Panc1 (cell line): ENCODE measurements around the gene UBASH3A. TPM values are rescaled to one million over a fixed set of nuclear protein-coding genes. Genes with fewer than 3 reads are reported as not detected.

Experiments used
- ATAC-seq: fragments of 200-7000 bp; cut with Tn5 transposase; 2 replicates; pipeline ENCODE4 v1.9.1; 2020; ENCODE audit warnings: mild to moderate bottlenecking, moderate library complexity
- BruUV-seq: library from RNA; stranded (reverse); fragments of 400-500 nt; replicated peaks from 2 replicates; lab custom pipeline; 2021; lab: Mats Ljungman, UMichigan
- CTCF ChIA-PET: fragments of 300-600 bp; sonication (Branson Sonifier 250); formaldehyde crosslinking; loops from one replicate; lab custom pipeline; 2022; ENCODE audit warnings: antibody characterized with exemption; lab: Charles Lee
- POLR2A ChIA-PET: fragments of 300-600 bp; sonication (Branson Sonifier 250); formaldehyde crosslinking; loops from one replicate; lab custom pipeline; 2022; ENCODE audit warnings: antibody characterized with exemption; lab: Charles Lee
- DNase-seq: peaks from one replicate; pipeline ENCODE4 v3.0.0-alpha.2; 2010; ENCODE audit warnings: low read depth, low spot score
- H3K27ac ChIP-seq: 2 replicates; pipeline ENCODE4 v1.5.1; 2011; ENCODE audit warnings: mild to moderate bottlenecking, low read length, inconsistent platforms
- H3K27me3 ChIP-seq: fragments of 200-500 bp; sonication (Bioruptor generic); 2 replicates; pipeline ENCODE4 v1.6.0; 2014; ENCODE audit warnings: low read length, inconsistent platforms; ENCODE audit not compliant: control insufficient read depth, insufficient read depth
- H3K36me3 ChIP-seq: fragments of 200-500 bp; sonication (Bioruptor generic); 2 replicates; pipeline ENCODE4 v1.5.1; 2014; ENCODE audit warnings: inconsistent platforms, mild to moderate bottlenecking, low read length, moderate library complexity; ENCODE audit not compliant: control insufficient read depth, insufficient read depth
- H3K4me1 ChIP-seq: 2 replicates; pipeline ENCODE4 v1.5.1; 2011; ENCODE audit warnings: inconsistent platforms, mild to moderate bottlenecking, low read length, moderate library complexity; ENCODE audit not compliant: control insufficient read depth, insufficient read depth
- H3K4me3 ChIP-seq, 2 experiments: 2 replicates each; pipeline ENCODE4 v1.5.1; 2011 to 2012; ENCODE audit warnings: low read depth in 2 of 2, low read length in 2 of 2, mild to moderate bottlenecking in 2 of 2, inconsistent platforms in 1 of 2, moderate library complexity in 1 of 2
- H3K9me3 ChIP-seq: fragments of 200-500 bp; sonication (Bioruptor generic); 2 replicates; pipeline ENCODE4 v1.5.1; 2014; ENCODE audit warnings: low read depth, mild to moderate bottlenecking, inconsistent platforms, low read length, moderate library complexity; ENCODE audit not compliant: control insufficient read depth, insufficient read depth
- POLR2AphosphoS5 ChIP-seq: IDR thresholded peaks from 2 replicates; pipeline ENCODE4 v1.6.1; 2012; ENCODE audit warnings: mild to moderate bottlenecking, low read depth, low read length, moderate library complexity
- SIN3A ChIP-seq: IDR thresholded peaks from 2 replicates; pipeline ENCODE4 v1.6.1; 2012; ENCODE audit warnings: low read depth, mild to moderate bottlenecking, low read length, moderate library complexity, borderline replicate concordance; ENCODE audit not compliant: insufficient read depth
- TCF7L2 ChIP-seq: IDR thresholded peaks from 2 replicates; pipeline ENCODE4 v1.6.1; 2011; ENCODE audit warnings: mild to moderate bottlenecking, low read depth, low read length, inconsistent platforms
- in situ Hi-C: cut with HindIII; loops from 2 replicates; pipeline ENCODE4 v1.10.0; 2016; ENCODE audit warnings: low sequenced_read_pairs, low pct_unique_long_range_greater_than_20kb
- intact Hi-C: fragments of 100-400 bp; cut with micrococcal nuclease; formaldehyde crosslinking; loops from one replicate; pipeline ENCODE4 v1.10.0; 2022; ENCODE audit not compliant: unreplicated experiment
- total RNA-seq: library from RNA; stranded (reverse); gene quantifications from one replicate; pipeline ENCODE4 v1.2.1, GENCODE V29; 2021; ENCODE audit not compliant: unreplicated experiment
- TF ChIP-seq, protein P1 (sequence below): fragments of 450-650 bp; IDR thresholded peaks from 2 replicates; pipeline ENCODE4 v1.5.1; 2017; ENCODE audit warnings: mild to moderate bottlenecking
- TF ChIP-seq, protein P2 (sequence below), 2 experiments: IDR thresholded peaks; 2 replicates each; pipeline ENCODE4 v1.6.1; 2011 to 2012; ENCODE audit warnings: low read depth in 2 of 2, control low read depth in 1 of 2, low read length in 1 of 2, mild to moderate bottlenecking in 1 of 2, moderate library complexity in 1 of 2; ENCODE audit not compliant: insufficient read depth in 1 of 2

UBASH3A gene
- total RNA-seq, 1 experiment from 2014 or later = 0.33 TPM

DNA sequence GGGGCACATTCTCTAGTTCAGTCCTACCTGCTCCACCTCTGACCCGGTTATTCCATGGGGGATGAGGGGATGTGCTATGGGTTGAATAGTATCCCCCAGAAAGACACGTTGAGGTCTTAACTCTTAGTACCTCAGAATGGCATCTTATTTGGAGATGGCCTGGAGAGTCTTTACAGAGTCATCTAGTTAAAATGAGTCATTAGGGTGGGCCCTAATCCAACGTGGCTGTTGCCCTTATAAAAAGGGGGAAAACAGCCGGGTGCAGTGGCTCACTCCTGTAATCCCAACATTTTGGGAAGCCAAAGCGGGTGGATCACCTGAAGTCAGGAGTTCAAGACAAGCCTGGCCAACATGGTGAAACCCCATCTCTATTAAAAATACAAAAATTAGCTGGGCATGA lies 13.5 kb upstream of the UBASH3A start:
- ChIA-PET CTCF (no interaction called here), POLR2A (no interaction called here)
- intact Hi-C loops (no loop called here), in situ Hi-C loops (no loop called here)
- H3K36me3 ChIP-seq = no peaks in the 10 kb centered on the region
- BruUV-seq = no TSS peak
- no peaks in the 10 kb centered on the region for H3K27me3 ChIP-seq
- TF ChIP-seq, protein P1, sequence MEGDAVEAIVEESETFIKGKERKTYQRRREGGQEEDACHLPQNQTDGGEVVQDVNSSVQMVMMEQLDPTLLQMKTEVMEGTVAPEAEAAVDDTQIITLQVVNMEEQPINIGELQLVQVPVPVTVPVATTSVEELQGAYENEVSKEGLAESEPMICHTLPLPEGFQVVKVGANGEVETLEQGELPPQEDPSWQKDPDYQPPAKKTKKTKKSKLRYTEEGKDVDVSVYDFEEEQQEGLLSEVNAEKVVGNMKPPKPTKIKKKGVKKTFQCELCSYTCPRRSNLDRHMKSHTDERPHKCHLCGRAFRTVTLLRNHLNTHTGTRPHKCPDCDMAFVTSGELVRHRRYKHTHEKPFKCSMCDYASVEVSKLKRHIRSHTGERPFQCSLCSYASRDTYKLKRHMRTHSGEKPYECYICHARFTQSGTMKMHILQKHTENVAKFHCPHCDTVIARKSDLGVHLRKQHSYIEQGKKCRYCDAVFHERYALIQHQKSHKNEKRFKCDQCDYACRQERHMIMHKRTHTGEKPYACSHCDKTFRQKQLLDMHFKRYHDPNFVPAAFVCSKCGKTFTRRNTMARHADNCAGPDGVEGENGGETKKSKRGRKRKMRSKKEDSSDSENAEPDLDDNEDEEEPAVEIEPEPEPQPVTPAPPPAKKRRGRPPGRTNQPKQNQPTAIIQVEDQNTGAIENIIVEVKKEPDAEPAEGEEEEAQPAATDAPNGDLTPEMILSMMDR = no peak
- TF ChIP-seq POLR2AphosphoS5 (no peak), TCF7L2 (no peak), SIN3A (no peak)
- TF ChIP-seq, protein P2, sequence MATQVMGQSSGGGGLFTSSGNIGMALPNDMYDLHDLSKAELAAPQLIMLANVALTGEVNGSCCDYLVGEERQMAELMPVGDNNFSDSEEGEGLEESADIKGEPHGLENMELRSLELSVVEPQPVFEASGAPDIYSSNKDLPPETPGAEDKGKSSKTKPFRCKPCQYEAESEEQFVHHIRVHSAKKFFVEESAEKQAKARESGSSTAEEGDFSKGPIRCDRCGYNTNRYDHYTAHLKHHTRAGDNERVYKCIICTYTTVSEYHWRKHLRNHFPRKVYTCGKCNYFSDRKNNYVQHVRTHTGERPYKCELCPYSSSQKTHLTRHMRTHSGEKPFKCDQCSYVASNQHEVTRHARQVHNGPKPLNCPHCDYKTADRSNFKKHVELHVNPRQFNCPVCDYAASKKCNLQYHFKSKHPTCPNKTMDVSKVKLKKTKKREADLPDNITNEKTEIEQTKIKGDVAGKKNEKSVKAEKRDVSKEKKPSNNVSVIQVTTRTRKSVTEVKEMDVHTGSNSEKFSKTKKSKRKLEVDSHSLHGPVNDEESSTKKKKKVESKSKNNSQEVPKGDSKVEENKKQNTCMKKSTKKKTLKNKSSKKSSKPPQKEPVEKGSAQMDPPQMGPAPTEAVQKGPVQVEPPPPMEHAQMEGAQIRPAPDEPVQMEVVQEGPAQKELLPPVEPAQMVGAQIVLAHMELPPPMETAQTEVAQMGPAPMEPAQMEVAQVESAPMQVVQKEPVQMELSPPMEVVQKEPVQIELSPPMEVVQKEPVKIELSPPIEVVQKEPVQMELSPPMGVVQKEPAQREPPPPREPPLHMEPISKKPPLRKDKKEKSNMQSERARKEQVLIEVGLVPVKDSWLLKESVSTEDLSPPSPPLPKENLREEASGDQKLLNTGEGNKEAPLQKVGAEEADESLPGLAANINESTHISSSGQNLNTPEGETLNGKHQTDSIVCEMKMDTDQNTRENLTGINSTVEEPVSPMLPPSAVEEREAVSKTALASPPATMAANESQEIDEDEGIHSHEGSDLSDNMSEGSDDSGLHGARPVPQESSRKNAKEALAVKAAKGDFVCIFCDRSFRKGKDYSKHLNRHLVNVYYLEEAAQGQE (IDR thresholded peaks at IDR 0.05; ENCODE audit: insufficient read depth in 1 of 2, low read depth in 2 of 2, low read length in 1 of 2) = no peak
- ATAC-seq (no peak), DNase-seq (no peak)
- H3K4me3 ChIP-seq = no peak overlapping the region
- H3K9me3 ChIP-seq = no peaks in the 10 kb centered on the region
- no peak overlapping the region for H3K27ac ChIP-seq
- H3K4me1 ChIP-seq = no peaks in the 10 kb centered on the region

DNA sequence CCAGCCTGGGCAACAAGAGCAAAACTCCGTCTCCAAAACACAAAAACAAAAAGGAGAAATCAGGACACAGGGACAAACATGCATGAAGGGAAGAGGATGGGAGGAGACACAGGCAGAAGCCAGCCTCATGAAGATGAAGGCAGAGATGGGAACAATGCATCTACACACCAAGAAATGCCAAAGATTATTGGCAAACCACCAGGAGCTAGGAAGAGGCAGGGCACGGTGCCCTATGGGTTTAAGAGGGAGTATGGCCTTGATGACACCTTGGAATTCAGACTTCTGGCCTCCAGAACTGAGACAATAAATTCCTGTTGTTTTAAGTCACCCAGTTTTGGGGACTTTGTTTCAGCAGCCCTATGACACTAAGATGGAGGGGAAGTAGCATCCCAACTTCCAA lies 13.0 kb upstream of the UBASH3A start:
- no peak for TF ChIP-seq TCF7L2
- TF ChIP-seq, protein P2 (IDR thresholded peaks at IDR 0.05; ENCODE audit: insufficient read depth in 1 of 2, low read depth in 2 of 2, low read length in 1 of 2) = no peak
- TF ChIP-seq SIN3A = no peak
- TF ChIP-seq, protein P1 = no peak
- no peak for TF ChIP-seq POLR2AphosphoS5
- in situ Hi-C loops (no loop called here), intact Hi-C loops (no loop called here)
- no peaks in the 10 kb centered on the region for H3K4me1 ChIP-seq
- CTCF ChIA-PET = no interaction called here
- H3K36me3 ChIP-seq = no peaks in the 10 kb centered on the region
- ATAC-seq (no peak), DNase-seq (no peak)
- H3K27ac ChIP-seq = no peak overlapping the region
- POLR2A ChIA-PET = no interaction called here
- H3K4me3 ChIP-seq = no peak overlapping the region
- no peaks in the 10 kb centered on the region for H3K9me3 ChIP-seq
- BruUV-seq = no TSS peak
- H3K27me3 ChIP-seq = no peaks in the 10 kb centered on the region
